NCI-H2227 treated with DMSO at 0.1 percent for 48 hours (cell line): Measurements from ENCODE around the gene GLYATL1.

Source experiments
- DNase-seq: peaks from one replicate; lab custom pipeline; 2025; lab: John Stamatoyannopoulos, UW

GLYATL1 gene

GRCh38 chr11:58927393-58928106 is 11.7 kb upstream of the GLYATL1 start:
- peak; percentile 89 for DNase-seq

- DNase-seq: no peak
These were observed 11.2 kb upstream of the GLYATL1 start for GRCh38 chr11:58928107-58928499.

- no peak for DNase-seq
These were observed 10.6 kb upstream of the GLYATL1 start for GRCh38 chr11:58928691-58929090.

GRCh38 chr11:58930926-58931325 is 8.4 kb upstream of the GLYATL1 start:
- no peak for DNase-seq

GRCh38 chr11:58933661-58934060 is 5.6 kb upstream of the GLYATL1 start:
- no peak for DNase-seq

- no peak for DNase-seq
These were observed 4.3 kb upstream of the GLYATL1 start for GRCh38 chr11:58934945-58935513.

- no peak for DNase-seq
These were observed 890 bp upstream of the GLYATL1 start for GRCh38 chr11:58938398-58938797.

GRCh38 chr11:58940028-58940427 is 740 bp downstream of the GLYATL1 start:
- no peak for DNase-seq

- no peak for DNase-seq
These were observed 2.5 kb downstream of the GLYATL1 start for GRCh38 chr11:58941838-58942237.

GRCh38 chr11:58945663-58946062 is 6.4 kb downstream of the GLYATL1 start:
- no peak for DNase-seq

- no peak for DNase-seq
These were observed 9.9 kb downstream of the GLYATL1 start for GRCh38 chr11:58949184-58949583.

- DNase-seq: no peak
These were observed 18.6 kb downstream of the GLYATL1 start for GRCh38 chr11:58957922-58958321.

GRCh38 chr11:58958500-58958899 is 19.2 kb downstream of the GLYATL1 start:
- DNase-seq: no peak

GRCh38 chr11:58963551-58964104 is 24.3 kb downstream of the GLYATL1 start:
- peak; percentile 5 for DNase-seq

GRCh38 chr11:58965246-58965985 is 26.1 kb downstream of the GLYATL1 start:
- no peak for DNase-seq

GRCh38 chr11:58968251-58968711 is 29.0 kb downstream of the GLYATL1 start:
- DNase-seq: peak; percentile 13

GRCh38 chr11:58977470-58977869 is 38.2 kb downstream of the GLYATL1 start:
- DNase-seq: no peak

- no peak for DNase-seq
These were observed 39.9 kb downstream of the GLYATL1 start for GRCh38 chr11:58979222-58979621.

GRCh38 chr11:58980159-58980843 is 41.0 kb downstream of the GLYATL1 start:
- no peak for DNase-seq

- no peak for DNase-seq
These were observed 53.2 kb downstream of the GLYATL1 start for GRCh38 chr11:58992489-58992888.

GRCh38 chr11:58994171-58994570 is 54.9 kb downstream of the GLYATL1 start:
- no peak for DNase-seq
